Neutrophil (primary cell): ENCODE data around the gene RPN2.

Source experiments
- H3K27ac ChIP-seq: fragments of 200-600 bp; sonication (generic); 2 replicates; pipeline ENCODE4 v1.5.1; 2016; ENCODE audit warnings: mild to moderate bottlenecking, moderate library complexity
- H3K27me3 ChIP-seq: fragments of 200-600 bp; sonication (generic); 2 replicates; pipeline ENCODE4 v1.6.0; 2016; ENCODE audit warnings: mild to moderate bottlenecking
- H3K36me3 ChIP-seq: fragments of 200-600 bp; sonication (generic); 2 replicates; pipeline ENCODE4 v1.5.1; 2017
- H3K4me1 ChIP-seq, 2 experiments: fragments of 200-600 bp in 1 of 2; sonication (generic) in 1 of 2; 1 replicate in 1 of 2; 2 replicates in 1 of 2; pipeline versions ENCODE4 v1.5.1 to v1.6.1; 2013 to 2016; ENCODE audit warnings: low read depth in 1 of 2, low read length in 1 of 2, mild to moderate bottlenecking in 1 of 2, moderate library complexity in 1 of 2; ENCODE audit not compliant: control insufficient read depth in 1 of 2, insufficient read depth in 1 of 2
- H3K4me3 ChIP-seq, 2 experiments: fragments of 200-600 bp in 1 of 2; sonication (generic) in 1 of 2; 1 replicate in 1 of 2; 2 replicates in 1 of 2; pipeline ENCODE4 v1.5.1; 2013 to 2016; ENCODE audit warnings: low read depth in 1 of 2, low read length in 1 of 2, mild to moderate bottlenecking in 1 of 2, moderate library complexity in 1 of 2
- H3K9me3 ChIP-seq: fragments of 200-600 bp; sonication (generic); 2 replicates; pipeline ENCODE4 v1.5.1; 2016
- TF ChIP-seq, protein P1 (sequence below): fragments of 200-600 bp; sonication (generic); IDR thresholded peaks from 2 replicates; pipeline ENCODE4 v1.5.1; 2016; ENCODE audit warnings: antibody characterized with exemption

RPN2 gene

DNA sequence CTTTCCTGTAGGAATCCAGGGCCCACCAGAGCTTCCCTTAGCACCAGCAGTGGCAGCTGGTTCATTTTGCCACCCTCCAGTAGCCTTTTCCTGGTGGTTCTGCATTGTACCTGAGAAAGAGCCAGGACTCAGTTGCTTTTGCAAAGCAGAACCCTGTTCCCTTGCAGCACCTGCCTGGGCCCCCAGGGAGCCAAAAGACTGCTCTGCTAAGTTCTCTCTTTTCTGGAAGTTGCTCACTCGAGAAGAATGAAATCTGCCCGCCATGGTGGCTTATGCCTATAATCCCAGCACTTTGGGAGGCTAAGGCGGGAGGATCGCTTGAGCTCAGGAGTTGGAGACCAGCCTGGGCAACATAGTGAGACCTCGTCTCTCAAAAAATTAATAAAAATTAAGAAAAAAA lies 58.5 kb downstream of the RPN2 start:
- TF ChIP-seq, protein P1, sequence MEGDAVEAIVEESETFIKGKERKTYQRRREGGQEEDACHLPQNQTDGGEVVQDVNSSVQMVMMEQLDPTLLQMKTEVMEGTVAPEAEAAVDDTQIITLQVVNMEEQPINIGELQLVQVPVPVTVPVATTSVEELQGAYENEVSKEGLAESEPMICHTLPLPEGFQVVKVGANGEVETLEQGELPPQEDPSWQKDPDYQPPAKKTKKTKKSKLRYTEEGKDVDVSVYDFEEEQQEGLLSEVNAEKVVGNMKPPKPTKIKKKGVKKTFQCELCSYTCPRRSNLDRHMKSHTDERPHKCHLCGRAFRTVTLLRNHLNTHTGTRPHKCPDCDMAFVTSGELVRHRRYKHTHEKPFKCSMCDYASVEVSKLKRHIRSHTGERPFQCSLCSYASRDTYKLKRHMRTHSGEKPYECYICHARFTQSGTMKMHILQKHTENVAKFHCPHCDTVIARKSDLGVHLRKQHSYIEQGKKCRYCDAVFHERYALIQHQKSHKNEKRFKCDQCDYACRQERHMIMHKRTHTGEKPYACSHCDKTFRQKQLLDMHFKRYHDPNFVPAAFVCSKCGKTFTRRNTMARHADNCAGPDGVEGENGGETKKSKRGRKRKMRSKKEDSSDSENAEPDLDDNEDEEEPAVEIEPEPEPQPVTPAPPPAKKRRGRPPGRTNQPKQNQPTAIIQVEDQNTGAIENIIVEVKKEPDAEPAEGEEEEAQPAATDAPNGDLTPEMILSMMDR = no peak
- no peaks in the 10 kb centered on the region for H3K4me1 ChIP-seq
- peaks cover 99% of the 10 kb centered on the region for H3K36me3 ChIP-seq

DNA sequence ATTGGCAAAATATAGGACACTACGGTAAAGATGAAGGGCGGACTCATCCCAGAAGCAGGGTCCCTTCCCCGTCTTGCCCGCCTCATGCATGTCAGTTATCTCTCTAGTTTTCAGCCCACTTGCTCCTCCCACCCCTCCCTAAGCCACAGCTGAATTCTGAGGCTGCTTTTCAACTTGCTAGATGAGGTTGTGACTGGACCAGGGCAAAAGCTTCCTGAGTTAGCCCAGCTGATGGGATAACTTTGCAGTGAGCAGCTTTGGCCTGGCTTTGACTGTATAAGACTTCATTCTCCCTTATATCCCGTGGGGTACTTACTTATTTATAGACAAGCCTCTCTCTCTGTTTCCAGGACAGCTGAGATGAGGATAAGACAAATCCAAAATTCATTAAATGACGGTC lies 59.3 kb downstream of the RPN2 start:
- H3K9me3 ChIP-seq = no peaks in the 10 kb centered on the region
- H3K4me1 ChIP-seq = no peaks in the 10 kb centered on the region
- H3K27me3 ChIP-seq = no peaks in the 10 kb centered on the region
- peaks cover 99% of the 10 kb centered on the region for H3K36me3 ChIP-seq
- no peak overlapping the region for H3K27ac ChIP-seq
- TF ChIP-seq, protein P1 = no peak
- no peak overlapping the region for H3K4me3 ChIP-seq

More for the DNA sequence above, 58.5 kb downstream of the RPN2 start:
- no peak overlapping the region for H3K4me3 ChIP-seq
- H3K9me3 ChIP-seq = no peaks in the 10 kb centered on the region
- no peaks in the 10 kb centered on the region for H3K27me3 ChIP-seq
- H3K27ac ChIP-seq = no peak overlapping the region

DNA sequence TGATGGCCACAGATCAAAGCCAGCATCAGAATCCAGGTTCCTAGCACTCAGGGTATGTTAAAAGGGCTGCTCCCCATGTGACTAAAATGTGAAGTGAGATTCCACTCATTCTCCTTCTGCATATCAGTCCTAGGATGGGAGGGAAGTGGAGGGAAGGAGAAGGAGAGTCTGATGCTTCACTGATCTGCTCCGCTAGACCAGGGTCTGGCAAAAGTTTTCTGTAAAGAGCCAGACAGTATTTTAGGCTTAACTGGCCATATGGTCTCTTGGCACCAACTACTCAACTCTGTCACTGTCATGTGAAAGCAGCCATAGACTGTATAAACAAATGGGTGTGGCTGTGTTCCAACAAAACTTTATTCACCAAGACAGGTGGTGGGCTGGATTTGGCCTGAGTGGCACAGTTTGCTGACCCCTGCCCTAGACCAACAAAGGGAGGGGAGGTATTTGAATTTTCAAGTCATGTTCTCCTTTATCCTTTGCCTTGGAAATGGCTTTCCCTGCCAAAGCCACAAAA lies 59.9 kb downstream of the RPN2 start:
- H3K27ac ChIP-seq = no peak overlapping the region
- peaks cover 99% of the 10 kb centered on the region for H3K36me3 ChIP-seq

DNA sequence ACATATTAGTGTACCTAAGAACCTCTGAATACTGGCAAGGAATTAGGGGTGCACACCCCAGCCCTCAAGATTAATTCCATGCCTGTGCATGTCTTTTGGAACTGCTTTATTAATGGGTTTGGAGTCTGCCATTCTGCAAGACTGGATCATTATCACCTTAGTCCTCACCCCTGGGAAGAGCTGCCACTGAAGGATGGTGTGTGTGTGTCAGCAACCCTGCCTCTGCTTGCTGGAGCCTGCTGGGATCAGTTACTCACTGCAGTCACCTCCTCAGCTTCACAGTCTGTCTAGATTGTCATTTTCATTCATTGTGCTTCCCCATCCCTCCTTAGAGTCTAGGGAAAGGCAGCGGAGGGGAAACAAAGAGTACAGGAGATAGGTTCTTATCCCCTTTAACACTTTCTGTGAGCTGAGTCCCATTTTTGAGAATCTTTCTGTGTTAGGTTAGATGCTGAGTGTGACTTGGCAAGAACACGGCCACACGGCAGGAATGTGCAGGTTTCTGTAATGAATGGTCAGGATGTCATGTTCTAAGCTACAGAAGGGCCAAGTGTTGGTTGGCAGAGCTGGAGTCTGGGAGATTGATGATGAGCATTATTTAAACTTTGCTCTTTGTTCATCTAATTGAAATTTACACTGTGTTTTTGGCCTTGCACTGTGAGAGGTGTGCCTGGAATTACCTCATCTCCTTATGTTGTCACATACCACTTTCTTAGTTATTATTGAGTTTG lies 61.4 kb downstream of the RPN2 start:
- H3K4me3 ChIP-seq = no peak overlapping the region
- no peaks in the 10 kb centered on the region for H3K4me1 ChIP-seq
- TF ChIP-seq, protein P1 = no peak
- H3K9me3 ChIP-seq = no peaks in the 10 kb centered on the region
- H3K27me3 ChIP-seq = no peaks in the 10 kb centered on the region
- H3K27ac ChIP-seq = no peak overlapping the region
- H3K36me3 ChIP-seq = peaks cover 94% of the 10 kb centered on the region

More for the DNA sequence above, 59.9 kb downstream of the RPN2 start:
- Histone ChIP-seq H3K9me3 (no peaks in the 10 kb centered on the region), H3K4me1 (no peaks in the 10 kb centered on the region), H3K4me3 (no peak overlapping the region), H3K27me3 (no peaks in the 10 kb centered on the region)
- TF ChIP-seq, protein P1 = no peak

DNA sequence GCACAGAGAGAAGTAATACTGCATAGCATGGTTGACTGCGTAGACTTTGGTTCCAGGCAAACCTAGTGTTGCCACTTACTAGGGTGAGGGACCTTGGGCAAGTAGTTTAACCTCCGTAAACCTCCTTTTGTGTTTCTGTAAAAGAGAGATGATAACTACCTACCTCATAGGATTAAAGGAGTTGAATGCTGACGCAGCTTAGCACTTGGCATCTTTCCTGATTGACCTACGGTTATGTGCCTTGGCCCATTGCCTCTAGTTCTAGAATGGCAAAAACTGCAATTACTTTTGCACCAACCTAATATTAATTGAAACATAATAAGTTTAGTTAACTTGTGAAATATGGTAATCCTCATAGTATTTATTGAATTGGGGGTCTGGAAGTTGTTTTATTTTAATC lies 63.4 kb downstream of the RPN2 start:
- TF ChIP-seq, protein P1 = no peak
- H3K9me3 ChIP-seq = no peaks in the 10 kb centered on the region
- no peaks in the 10 kb centered on the region for H3K4me1 ChIP-seq
- no peak overlapping the region for H3K27ac ChIP-seq
- peaks cover 74% of the 10 kb centered on the region for H3K36me3 ChIP-seq
- H3K27me3 ChIP-seq = no peaks in the 10 kb centered on the region
- no peak overlapping the region for H3K4me3 ChIP-seq
